ENCODE data around the gene BCAS1.

DNA sequence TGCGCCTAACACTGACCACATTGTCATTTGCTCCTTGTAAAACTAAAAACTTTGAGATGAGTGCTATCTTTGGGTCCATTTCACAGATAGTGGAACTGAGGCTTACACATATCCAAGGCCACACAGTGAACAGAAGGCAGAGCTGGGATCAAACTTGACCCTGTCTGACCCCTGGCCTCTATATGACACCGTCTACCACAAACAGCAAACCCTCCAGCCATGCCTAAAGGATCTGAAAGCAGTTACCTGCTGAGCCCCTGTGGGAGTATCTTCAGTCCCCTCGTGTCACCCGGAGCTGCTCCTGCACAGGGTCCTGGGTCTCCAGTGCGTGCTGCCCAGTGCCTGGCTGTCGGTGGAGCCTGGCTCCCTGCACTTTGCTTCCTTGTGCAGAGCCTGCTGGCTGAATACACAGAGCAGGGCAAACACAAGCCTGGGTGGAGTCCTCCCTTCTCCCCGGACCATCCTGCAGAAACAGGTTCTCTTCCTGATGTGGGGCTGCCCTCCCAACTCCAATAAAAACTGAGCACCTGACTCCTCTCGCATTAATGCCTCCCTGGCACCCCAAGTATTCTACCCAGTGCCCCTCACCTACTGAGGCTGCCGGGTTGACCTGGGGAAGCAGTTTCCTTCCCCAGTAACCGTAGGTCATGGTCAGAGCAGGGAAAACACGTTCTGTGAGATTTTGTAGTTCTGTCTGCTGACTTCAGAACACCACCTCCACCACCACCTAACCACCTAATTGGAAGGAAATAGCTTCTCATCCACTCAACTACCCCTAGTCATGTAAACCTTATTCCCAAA, at the start of gene BCAS1:
- TF ChIP-seq POLR2A (IDR thresholded peaks at IDR 0.05) (no peak), CTCF (IDR thresholded peaks at IDR 0.05) (no peak)
